Peyer's patch (tissue), 4 donors: ENCODE data around the gene SERHL2.
"Not testable (repeated sequence)": the region's sequence is repeated elsewhere in the genome, so short reads cannot be mapped to it uniquely, and the experiment has no call there.

Source experiments
- POLR2A ChIP-seq, 2 donors: fragments of 450-650 bp; IDR thresholded peaks; one replicate each; pipeline ENCODE4 v1.5.1; 2017; ENCODE audit warnings: antibody characterized with exemption in 2 of 2, mild to moderate bottlenecking in 2 of 2, moderate library complexity in 2 of 2
- TF ChIP-seq, protein P1 (sequence below), 6 experiments: fragments of 450-650 bp in 4 of 6; fragments of 200-600 bp in 2 of 6; sonication (generic) in 1 of 6; IDR thresholded peaks; one replicate each; pipeline ENCODE4 v1.5.1; 2017 to 2019; ENCODE audit warnings: antibody characterized with exemption in 6 of 6, mild to moderate bottlenecking in 3 of 6, moderate library complexity in 1 of 6

DNA sequence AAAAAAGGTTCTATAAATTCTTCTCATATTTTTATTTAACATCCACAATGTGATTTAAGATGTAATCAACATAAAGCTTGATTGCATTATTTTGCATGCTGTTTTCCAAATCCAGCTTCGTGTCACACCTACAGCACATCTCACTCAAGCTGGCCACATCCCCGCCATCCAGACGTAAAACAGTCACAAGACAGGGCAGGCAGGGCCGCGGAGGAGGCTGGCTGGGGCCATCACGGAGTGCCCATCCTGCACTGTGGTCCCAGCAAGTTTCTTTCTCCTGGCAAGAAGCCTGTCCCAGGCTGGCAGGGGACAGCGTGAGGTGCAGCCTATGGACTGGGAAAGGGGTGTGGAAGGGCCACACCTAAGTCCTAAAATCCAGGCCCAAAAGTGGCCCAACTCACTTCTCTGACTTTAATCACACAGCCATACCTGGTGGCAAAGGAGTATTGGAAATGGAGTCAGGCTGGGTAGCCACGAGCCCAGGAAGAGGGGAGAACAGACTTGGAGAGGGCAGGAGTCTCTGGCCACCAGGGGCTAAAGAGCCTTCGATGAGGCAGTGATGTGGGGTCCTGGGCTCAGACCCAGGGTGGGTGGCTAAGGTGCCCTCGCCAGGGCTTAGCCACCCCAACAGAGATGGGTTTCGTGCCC lies 45.3 kb upstream of the SERHL2 start:
- TF ChIP-seq, protein P1, sequence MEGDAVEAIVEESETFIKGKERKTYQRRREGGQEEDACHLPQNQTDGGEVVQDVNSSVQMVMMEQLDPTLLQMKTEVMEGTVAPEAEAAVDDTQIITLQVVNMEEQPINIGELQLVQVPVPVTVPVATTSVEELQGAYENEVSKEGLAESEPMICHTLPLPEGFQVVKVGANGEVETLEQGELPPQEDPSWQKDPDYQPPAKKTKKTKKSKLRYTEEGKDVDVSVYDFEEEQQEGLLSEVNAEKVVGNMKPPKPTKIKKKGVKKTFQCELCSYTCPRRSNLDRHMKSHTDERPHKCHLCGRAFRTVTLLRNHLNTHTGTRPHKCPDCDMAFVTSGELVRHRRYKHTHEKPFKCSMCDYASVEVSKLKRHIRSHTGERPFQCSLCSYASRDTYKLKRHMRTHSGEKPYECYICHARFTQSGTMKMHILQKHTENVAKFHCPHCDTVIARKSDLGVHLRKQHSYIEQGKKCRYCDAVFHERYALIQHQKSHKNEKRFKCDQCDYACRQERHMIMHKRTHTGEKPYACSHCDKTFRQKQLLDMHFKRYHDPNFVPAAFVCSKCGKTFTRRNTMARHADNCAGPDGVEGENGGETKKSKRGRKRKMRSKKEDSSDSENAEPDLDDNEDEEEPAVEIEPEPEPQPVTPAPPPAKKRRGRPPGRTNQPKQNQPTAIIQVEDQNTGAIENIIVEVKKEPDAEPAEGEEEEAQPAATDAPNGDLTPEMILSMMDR (IDR thresholded peaks at IDR 0.05) = not testable (repeated sequence)
- TF ChIP-seq POLR2A (IDR thresholded peaks at IDR 0.05) = not testable (repeated sequence)
